ENCODE measurements around the gene TMEM163.

The TMEM163 gene

GRCh38 chr2:134458950-134459349 lies 259.9 kb downstream of the TMEM163 start:
- no peak for DNase-seq (ENCODE audit: low read depth in 2 of 2)

DNA sequence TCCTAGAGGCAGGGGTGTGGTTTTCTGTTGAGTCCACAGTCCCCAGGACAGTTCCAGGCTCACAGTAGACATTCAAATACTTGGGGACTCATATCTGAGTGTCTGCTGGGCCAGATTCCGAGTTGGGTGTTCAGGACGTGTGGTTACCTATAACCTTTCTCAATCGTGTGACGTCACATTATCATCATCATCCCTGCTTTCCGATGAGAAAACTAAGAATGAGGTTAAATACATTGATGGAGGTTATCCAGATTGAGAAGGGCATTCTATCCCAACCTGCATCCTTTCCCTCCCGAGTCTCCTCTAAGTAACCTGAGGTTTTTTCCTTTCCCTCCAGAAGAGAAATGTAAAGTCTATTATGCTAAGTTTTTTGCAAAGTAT lies 260.3 kb downstream of the TMEM163 start:
- no peak for DNase-seq (ENCODE audit: low read depth in 2 of 2)

- DNase-seq (ENCODE audit: low read depth in 2 of 2), result no peak
Measured at GRCh38 chr2:134457765-134458472, 260.9 kb downstream of the TMEM163 start.

DNA sequence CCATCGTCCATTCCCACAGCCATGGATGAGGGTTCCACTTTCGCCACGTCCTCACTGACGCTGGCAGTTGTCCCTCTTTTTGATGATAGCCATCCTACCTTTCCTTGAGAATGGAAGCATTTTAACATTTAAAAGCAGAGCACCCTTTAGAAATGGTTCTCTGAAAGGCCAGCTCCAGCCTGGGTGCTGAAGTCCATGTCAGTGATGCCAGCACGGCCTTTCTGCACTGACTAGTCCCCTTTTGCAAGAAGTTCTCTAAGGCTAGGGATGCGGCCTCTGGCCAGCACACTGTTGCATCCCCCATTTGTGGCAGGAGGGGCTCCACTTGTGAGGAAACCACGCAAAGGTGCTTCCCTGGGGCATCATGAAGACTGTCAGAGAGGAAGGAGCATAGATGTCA lies 261.4 kb downstream of the TMEM163 start:
- DNase-seq (ENCODE audit: low read depth in 2 of 2), result no peak

GRCh38 chr2:134455426-134455825 lies 263.4 kb downstream of the TMEM163 start:
- DNase-seq (ENCODE audit: low read depth in 2 of 2), result no peak

DNA sequence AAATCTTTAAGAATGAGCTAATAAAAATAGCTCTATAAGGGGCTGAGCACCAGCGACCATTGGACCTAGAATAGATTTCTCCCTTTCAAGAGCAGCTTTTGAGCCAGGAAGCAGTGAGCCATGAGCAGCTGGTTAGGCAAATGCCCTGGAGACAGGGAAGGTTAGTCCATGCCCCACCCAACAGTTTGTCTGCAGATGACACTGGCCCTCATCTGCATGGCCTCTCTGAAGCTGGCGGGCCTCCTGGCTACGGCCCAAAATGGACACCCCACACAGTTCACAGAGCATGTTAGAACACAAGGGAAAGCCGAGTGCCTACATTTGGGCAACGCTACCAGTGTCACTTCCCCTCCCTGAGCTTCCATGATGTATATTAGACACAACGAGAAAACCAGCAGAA lies 263.9 kb downstream of the TMEM163 start:
- no peak for DNase-seq (ENCODE audit: low read depth in 2 of 2)

DNA sequence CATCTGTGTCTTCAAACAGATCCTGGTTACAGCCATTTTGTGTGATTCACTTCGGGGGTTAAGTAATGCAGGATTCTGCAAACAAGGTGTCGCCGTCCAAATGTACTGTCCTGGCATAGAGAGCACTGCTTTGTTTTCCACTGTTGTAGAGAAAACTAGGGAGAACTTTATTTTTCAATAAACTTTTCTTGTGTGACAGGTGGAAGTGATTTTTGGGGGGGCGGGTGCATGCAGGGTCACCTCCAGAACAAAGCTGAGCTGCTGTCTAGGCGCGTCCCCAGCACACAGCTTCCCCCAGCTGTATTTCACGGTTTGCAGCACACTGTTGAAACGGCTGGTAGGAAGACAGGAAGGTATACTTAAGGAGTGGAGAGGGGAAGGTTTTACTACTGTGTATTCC lies 264.4 kb downstream of the TMEM163 start:
- DNase-seq (ENCODE audit: low read depth in 2 of 2), result no peak

GRCh38 chr2:134453973-134454372 lies 264.8 kb downstream of the TMEM163 start:
- no peak for DNase-seq (ENCODE audit: low read depth in 2 of 2)

DNA sequence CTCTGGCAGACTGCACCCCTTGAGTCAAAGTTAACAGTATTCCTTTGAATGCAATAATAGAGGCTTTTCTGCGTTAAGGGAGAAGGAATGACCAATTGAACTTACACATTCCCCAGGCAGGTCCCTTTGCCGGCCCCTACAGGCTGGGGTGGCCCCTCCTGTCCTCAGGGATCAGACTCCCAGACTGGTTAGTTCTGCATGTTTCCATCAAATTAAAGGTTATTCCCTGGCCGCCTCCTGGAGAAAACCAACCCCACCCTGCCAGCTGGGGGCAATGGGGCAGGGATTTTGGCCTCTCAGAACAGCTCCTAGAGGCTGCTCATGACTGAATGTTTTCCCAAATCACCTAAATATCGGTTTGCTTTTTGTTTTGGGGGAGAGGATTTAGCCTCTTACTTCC lies 265.3 kb downstream of the TMEM163 start:
- DNase-seq (ENCODE audit: low read depth in 2 of 2), result no peak

DNA sequence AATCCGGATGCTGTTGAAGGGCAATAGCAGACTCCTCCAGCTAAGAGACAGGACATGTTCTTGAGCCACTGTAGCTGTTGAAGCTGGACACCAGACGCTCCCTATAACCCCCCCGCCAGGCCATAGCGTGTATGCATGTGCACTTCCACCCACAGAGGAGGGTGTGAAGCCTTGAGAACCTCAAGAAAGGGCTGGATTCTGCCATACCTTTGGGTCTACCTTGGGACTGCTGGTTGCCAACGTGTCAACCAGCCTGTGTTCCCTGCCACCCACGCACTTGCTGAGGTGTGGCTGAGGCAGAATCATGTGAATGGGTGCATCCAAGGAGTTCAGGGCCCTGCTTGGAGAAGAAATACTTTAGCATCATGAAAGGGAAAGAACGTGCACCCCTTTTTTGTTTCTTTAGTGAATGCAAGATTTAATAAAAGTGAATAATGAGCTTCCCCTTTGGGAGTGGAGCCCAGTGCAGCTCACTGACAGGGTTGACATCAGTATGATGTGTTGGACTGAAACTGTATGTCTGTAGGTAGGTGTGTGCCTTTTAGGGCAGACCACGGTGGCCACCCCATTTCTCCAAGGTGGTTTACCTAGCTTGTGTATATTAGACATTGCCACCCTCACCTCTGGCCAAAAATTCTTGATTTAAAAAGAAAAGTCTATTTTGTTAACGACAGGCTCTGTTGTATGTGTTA lies 266.6 kb downstream of the TMEM163 start:
- no peak for DNase-seq (ENCODE audit: low read depth in 2 of 2)

- DNase-seq (ENCODE audit: low read depth in 2 of 2), result no peak
Measured at GRCh38 chr2:134451347-134451630, 267.5 kb downstream of the TMEM163 start.

DNA sequence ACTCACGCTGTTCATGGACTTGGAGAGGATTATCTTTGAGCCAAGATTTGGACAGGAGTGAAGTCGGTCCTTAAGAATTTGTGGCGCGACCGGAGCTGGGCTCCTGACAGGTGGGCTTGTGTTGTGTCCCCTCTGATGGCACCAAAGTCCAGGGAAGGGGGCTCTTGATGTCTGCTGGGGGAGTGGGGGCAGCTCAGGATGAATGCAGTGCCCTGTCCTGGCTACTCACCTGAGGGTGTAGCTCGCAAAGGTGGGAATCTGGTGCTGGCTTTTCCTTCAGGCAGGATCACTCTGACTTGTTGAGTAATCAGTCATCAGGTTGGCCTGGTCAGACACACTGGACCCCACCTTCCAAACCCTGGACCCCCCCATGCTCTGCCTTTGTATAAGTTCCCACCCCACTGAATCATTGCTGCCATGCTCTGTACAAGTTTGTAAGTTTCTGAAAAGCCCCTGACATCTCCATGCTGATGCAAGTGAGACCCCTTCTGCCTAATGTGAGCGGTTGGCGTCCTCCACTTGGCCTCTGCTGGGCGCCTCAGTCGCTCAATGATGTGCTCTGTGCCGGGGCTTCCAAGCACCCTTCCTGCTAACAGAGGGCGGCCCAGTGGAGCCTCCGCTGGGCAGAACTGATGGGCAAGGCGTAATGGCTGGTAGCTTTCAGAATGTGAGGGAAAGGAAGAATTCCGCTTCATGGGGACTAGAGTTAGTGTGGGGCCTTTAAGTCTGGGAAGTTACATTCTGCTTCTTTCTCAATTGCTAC lies 268.9 kb downstream of the TMEM163 start:
- DNase-seq (ENCODE audit: low read depth in 2 of 2), result no peak

DNA sequence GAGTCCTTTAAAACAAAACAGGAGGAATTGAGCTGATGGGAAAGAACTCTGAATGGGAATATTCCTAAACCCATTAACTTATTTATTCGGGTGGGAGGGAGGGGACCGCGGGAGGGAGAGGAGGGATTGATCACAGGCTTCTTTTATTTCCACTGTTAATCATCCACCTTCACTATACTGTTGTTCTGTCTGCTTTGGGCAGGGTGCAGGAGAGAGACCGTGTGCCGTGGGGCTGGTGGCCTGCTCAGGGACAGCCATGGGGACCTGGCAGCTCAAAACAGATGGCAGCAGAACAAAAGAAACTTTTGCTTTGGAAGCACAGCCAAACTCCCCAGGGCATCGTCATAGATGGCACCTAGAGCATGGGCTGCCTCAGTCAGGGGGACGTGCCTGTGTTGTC lies 269.6 kb downstream of the TMEM163 start:
- no peak for DNase-seq (ENCODE audit: low read depth in 2 of 2)

GRCh38 chr2:134448650-134449049 lies 270.1 kb downstream of the TMEM163 start:
- DNase-seq (ENCODE audit: low read depth in 2 of 2), result no peak

- no peak for DNase-seq (ENCODE audit: low read depth in 2 of 2)
Measured at GRCh38 chr2:134447669-134448068, 271.1 kb downstream of the TMEM163 start.

DNA sequence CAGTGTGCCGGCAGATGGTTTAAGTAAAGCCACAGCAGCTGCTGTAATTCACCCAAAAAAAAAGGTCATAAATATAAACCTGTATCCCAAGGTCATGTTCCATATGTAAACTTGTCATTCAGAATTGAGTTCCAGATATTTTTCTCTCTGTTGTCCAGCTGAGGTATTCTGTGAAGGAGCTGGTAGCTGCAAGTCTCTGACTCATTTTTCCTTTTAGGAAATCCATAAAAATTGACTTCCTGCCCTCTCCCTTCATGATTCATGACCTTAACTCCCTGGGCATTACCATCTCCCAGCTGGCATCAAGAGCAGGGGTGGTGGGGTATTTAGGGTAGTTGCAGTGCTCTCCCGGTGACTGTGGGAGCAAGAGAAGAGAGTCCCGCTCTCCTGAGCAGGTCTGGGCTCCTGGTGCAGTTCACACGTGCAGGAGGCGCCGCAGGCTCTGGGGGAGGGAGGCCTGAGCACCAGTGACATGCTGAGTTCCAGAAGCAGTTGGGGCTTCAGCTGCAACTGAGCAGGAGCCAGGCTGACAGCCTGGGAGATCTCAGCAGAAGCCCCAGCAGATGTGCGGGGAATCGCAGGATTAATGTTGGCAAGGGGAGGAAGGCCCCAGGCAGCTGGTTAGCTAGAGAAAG lies 272.3 kb downstream of the TMEM163 start:
- DNase-seq (ENCODE audit: low read depth in 2 of 2), result peak in 1 of 2 experiments; percentile 20

- no peak for DNase-seq (ENCODE audit: low read depth in 2 of 2)
Measured at GRCh38 chr2:134445985-134446382, 272.8 kb downstream of the TMEM163 start.

DNA sequence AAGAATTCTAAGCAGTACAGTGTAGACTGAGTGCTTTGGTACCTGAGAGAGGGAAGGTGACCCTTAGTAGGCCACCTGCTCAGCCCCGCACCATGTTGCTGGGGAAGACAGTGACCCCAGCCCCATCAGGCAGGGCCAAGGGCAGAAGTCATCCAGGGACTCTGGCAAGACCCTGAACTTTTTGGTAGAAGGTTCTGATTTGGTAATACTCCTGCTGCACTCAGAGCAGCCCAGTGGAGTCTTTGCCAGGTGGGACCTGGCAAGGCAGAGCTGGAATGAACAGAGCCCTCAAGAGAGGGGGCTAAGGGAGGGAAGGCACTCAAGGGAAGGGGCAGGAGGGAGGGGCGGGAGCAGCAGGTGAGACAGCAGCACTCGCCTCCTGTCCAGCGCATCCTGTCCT lies 273.7 kb downstream of the TMEM163 start:
- no peak for DNase-seq (ENCODE audit: low read depth in 2 of 2)

DNA sequence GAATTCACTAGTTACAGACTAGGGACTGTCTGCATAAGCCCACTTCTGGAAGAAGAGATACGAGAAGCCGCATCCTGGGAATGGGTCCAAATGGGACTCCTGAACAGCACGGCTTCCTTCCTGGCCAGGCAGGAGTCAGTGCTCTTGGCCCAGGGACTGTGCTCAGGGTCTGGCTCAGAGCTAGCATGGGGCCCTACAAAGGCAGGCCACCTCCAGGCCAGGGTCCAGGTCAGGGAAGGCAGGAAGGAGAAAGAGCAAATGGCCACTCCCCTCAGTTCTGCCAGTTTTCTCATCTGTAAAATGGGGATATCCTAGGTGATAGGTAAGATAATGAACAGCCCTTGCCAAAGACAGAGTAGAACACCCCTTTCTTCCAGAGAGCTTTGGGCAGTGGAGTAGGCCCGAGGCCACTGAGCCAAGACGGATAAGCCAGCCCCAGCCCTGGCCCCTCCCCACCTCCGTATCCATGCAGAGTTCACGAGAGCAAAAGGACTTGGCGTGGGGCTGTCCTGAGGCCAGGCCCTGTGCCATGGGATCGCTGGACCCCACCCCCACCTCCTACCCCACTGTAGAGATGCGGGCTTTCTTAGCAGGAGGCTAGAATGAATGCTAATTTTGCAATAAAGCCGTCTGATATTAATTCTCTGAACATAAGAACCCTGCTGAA lies 274.9 kb downstream of the TMEM163 start:
- DNase-seq (ENCODE audit: low read depth in 2 of 2), result no peak

- DNase-seq (ENCODE audit: low read depth in 2 of 2), result no peak
Measured at GRCh38 chr2:134441153-134441863, 277.5 kb downstream of the TMEM163 start.

DNA sequence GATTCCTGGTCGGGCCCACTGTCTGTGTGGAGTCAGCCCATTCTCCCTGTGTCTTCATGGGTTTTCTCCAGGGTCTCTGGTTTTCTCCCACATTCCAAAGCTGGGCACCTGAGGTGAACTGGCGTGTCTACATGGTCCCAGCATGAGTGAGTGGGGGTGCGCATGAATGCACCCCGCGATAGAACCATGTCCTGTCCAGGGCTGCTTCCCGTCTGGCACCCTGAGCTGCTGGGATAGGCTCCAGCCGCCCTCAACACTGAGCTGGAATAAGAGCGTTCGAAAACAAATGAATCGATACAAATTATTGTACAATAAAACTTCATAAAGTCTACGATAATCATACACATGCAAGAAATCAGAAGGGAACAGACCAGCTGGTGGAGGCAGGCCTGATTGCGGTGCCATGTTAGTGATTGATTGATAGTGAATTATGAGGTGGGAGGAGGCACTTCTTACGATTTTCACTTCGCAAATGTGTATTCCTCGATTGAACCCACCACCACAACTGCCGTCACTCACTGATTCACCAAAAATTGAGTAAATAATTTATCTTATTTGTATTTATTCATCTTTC lies 278.4 kb downstream of the TMEM163 start:
- no peak for DNase-seq (ENCODE audit: low read depth in 2 of 2)
